ENCODE data around the gene TRIM71.
"Not testable (repeated sequence)": the region's sequence is repeated elsewhere in the genome, so short reads cannot be mapped to it uniquely, and the experiment has no call there.

Gene TRIM71

GRCh38 chr3:32922078-32922477 is 104.3 kb downstream of the TRIM71 start:
- DNase-seq = no peak

- DNase-seq = no peak
Measured at GRCh38 chr3:32930161-32930560, 112.4 kb downstream of the TRIM71 start.

GRCh38 chr3:32931273-32931672 is 113.5 kb downstream of the TRIM71 start:
- DNase-seq = not testable (repeated sequence)

- DNase-seq = peak in 1 of 56 donors; percentile 30
Measured at GRCh38 chr3:32934150-32934742, 116.4 kb downstream of the TRIM71 start.

- DNase-seq = no peak
Measured at GRCh38 chr3:32937331-32937730, 119.5 kb downstream of the TRIM71 start.

GRCh38 chr3:32939531-32940284 is 121.9 kb downstream of the TRIM71 start:
- DNase-seq = not testable (repeated sequence)

GRCh38 chr3:32940726-32941125 is 122.9 kb downstream of the TRIM71 start:
- DNase-seq = no peak

GRCh38 chr3:32945136-32945535 is 127.3 kb downstream of the TRIM71 start:
- no peak for DNase-seq

- DNase-seq = not testable (repeated sequence)
Measured at GRCh38 chr3:32945598-32945997, 127.8 kb downstream of the TRIM71 start.

DNA sequence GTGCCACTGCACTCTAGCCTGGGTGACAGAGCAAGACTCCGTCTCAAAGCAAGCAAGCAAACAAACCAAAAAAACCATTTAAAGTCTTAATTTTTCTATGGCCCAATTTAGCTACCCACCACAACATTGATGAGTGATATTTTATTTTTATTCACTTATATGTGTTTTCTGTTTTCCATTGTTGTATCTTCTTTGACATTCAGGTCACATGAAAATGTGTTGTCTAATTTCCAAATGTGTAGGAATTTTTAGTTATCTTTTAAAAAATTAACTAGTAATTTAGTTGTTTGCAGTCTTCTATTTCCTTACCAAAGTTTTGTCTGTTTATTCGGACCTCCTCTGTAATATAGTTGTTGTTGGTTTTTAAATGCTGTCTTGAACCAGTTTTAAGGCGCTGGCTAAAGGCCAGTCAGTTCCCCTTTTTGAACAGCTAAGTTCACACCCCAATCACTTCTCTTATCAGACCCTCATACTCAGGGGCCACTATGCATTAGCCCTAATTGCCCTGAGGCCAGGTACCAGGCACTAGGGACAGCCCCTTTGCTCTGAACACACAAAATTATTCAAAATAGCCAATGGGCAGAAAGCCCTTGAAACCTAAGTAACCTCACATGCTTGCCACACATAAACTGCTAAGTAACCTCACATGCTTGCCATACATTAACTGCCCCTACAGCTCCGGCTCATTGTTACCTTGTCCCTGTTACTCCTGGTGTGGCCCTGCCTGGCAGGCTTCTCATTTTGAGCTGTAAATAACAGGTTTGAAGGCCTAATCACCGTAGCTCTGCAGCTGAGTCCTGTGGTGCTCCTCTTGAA is 129.4 kb downstream of the TRIM71 start:
- peak in 1 of 56 donors; percentile 26 for DNase-seq
